Measurements from ENCODE around the gene BCAS1.

Gene BCAS1

DNA sequence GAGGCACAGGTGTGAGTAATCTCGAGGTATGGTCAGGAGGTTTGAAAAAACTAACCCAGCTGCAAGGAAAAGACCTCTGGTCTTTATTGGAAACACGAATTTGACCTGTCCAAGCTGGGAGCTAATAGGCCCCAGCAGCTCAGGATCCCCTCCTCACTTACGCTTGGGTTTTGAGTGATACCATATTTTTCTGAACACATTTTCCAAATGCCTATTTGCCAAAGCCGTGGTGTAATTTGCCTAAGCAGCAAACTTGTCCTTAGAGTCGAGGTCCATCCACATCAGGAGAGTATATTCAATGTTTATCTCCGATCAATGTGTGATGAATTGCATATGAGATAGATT is 128.0 kb downstream of the BCAS1 start:
- no peak for TF ChIP-seq ZBTB7A (IDR thresholded peaks at IDR 0.05; ENCODE audit: low read depth)
- no peak for TF ChIP-seq CEBPB (IDR thresholded peaks at IDR 0.05)
- TF ChIP-seq RAD21 (IDR thresholded peaks at IDR 0.05; ENCODE audit: low read depth): no peak
- TF ChIP-seq FOXM1 (IDR thresholded peaks at IDR 0.05; ENCODE audit: borderline replicate concordance, low read depth): no peak
- TF ChIP-seq, protein P1, sequence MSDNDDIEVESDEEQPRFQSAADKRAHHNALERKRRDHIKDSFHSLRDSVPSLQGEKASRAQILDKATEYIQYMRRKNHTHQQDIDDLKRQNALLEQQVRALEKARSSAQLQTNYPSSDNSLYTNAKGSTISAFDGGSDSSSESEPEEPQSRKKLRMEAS (IDR thresholded peaks at IDR 0.05): no peak
- no peak for TF ChIP-seq TEAD4 (IDR thresholded peaks at IDR 0.05)
- TF ChIP-seq, protein P2, sequence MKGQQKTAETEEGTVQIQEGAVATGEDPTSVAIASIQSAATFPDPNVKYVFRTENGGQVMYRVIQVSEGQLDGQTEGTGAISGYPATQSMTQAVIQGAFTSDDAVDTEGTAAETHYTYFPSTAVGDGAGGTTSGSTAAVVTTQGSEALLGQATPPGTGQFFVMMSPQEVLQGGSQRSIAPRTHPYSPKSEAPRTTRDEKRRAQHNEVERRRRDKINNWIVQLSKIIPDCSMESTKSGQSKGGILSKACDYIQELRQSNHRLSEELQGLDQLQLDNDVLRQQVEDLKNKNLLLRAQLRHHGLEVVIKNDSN (IDR thresholded peaks at IDR 0.05): no peak
- TF ChIP-seq, protein P3, sequence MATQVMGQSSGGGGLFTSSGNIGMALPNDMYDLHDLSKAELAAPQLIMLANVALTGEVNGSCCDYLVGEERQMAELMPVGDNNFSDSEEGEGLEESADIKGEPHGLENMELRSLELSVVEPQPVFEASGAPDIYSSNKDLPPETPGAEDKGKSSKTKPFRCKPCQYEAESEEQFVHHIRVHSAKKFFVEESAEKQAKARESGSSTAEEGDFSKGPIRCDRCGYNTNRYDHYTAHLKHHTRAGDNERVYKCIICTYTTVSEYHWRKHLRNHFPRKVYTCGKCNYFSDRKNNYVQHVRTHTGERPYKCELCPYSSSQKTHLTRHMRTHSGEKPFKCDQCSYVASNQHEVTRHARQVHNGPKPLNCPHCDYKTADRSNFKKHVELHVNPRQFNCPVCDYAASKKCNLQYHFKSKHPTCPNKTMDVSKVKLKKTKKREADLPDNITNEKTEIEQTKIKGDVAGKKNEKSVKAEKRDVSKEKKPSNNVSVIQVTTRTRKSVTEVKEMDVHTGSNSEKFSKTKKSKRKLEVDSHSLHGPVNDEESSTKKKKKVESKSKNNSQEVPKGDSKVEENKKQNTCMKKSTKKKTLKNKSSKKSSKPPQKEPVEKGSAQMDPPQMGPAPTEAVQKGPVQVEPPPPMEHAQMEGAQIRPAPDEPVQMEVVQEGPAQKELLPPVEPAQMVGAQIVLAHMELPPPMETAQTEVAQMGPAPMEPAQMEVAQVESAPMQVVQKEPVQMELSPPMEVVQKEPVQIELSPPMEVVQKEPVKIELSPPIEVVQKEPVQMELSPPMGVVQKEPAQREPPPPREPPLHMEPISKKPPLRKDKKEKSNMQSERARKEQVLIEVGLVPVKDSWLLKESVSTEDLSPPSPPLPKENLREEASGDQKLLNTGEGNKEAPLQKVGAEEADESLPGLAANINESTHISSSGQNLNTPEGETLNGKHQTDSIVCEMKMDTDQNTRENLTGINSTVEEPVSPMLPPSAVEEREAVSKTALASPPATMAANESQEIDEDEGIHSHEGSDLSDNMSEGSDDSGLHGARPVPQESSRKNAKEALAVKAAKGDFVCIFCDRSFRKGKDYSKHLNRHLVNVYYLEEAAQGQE (IDR thresholded peaks at IDR 0.05; ENCODE audit: low read depth): no peak
- no peak for TF ChIP-seq TCF12 (IDR thresholded peaks at IDR 0.05; ENCODE audit: low read depth)
- TF ChIP-seq CREB1 (IDR thresholded peaks at IDR 0.05; ENCODE audit: low read depth): no peak

DNA sequence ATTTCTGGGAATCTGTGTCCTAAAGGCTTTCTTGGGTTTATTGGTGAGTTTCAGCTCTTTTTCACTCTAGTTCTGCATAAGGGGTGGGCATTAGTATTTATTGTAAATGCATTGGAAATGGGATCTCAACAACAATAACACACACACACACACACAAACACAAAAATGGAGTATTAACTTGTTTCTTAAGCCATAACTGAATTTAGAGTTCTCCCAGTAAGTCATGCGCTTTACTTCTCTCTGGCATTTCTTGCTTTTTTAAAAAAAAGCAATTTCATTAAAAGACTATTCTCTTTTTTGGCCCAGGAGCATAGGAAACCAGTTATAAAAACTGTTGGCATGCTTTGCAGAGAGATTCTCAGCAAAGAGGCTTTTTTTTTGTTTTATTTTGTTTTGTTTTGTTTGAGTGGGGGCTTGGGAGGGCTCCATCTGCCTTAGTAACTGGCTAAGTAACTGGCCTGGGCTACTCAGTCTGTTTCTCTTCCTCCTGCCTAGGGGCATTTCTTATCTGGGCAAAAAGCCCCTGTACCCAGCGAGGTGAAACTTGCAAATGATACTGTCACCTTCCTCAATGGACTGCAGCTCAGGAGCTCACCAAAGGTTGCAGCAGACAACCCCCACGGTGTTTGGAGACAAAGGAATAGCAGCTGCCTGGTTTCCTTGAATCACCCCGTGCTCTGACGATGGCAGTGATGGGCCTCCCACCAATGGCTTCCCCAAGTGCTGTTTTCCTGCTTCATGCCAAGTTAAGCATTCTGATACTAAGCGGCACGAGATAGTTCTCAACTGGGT is 128.5 kb downstream of the BCAS1 start:
- TF ChIP-seq ZBTB7A (IDR thresholded peaks at IDR 0.05; ENCODE audit: low read depth) (no peak), EP300 (IDR thresholded peaks at IDR 0.05; ENCODE audit: borderline replicate concordance) (no peak), YY1 (IDR thresholded peaks at IDR 0.05; ENCODE audit: low read depth) (no peak), TCF12 (IDR thresholded peaks at IDR 0.05; ENCODE audit: low read depth) (no peak), TAF1 (IDR thresholded peaks at IDR 0.05; ENCODE audit: low read depth) (no peak), CEBPB (IDR thresholded peaks at IDR 0.05) (no peak), FOXM1 (IDR thresholded peaks at IDR 0.05; ENCODE audit: borderline replicate concordance, low read depth) (no peak), RAD21 (IDR thresholded peaks at IDR 0.05; ENCODE audit: low read depth) (no peak), TEAD4 (IDR thresholded peaks at IDR 0.05) (no peak), NFIC (IDR thresholded peaks at IDR 0.05) (no peak)
- TF ChIP-seq, protein P3 (IDR thresholded peaks at IDR 0.05; ENCODE audit: low read depth): no peak
- TF ChIP-seq, protein P2 (IDR thresholded peaks at IDR 0.05): no peak

DNA sequence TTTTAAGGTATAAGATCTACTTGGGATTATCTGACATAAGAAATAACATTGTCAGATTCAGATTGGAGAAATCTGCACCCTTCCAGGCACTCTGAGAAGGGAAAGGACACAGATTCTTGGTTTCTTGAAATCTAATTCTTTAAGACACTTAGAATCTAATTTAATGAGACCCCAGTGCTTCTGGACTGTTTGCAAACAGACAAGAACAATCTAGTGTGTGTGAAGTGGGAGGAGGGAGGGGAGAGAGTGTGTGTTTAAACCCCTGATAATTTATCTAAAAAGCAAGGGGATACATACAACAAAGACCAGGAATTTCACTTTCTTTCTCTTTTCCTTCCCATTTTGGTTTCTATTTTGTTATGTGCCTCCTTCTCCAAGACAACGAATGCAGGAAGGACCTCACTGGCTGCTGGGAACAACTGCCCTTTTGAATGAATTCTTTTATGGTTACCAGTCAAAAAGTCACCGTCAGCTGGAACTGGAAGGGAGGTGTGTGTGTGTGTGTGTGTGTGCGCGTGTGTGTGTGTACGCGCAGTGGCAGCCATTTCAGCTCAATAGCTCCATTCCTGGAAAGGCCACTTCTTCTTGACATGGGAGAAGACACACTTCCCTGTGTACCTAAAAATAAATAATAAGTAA is 129.4 kb downstream of the BCAS1 start:
- TF ChIP-seq TEAD4 (IDR thresholded peaks at IDR 0.05) (no peak), TCF12 (IDR thresholded peaks at IDR 0.05; ENCODE audit: low read depth) (no peak), EP300 (IDR thresholded peaks at IDR 0.05; ENCODE audit: borderline replicate concordance) (no peak), ZBTB7A (IDR thresholded peaks at IDR 0.05; ENCODE audit: low read depth) (no peak), FOXM1 (IDR thresholded peaks at IDR 0.05; ENCODE audit: borderline replicate concordance, low read depth) (no peak), EGR1 (IDR thresholded peaks at IDR 0.05) (no peak), CREB1 (IDR thresholded peaks at IDR 0.05; ENCODE audit: low read depth) (no peak), RAD21 (IDR thresholded peaks at IDR 0.05; ENCODE audit: low read depth) (no peak), NFIC (IDR thresholded peaks at IDR 0.05) (no peak), CEBPB (IDR thresholded peaks at IDR 0.05) (no peak)
- TF ChIP-seq, protein P2 (IDR thresholded peaks at IDR 0.05): no peak
- TF ChIP-seq, protein P1 (IDR thresholded peaks at IDR 0.05): no peak

DNA sequence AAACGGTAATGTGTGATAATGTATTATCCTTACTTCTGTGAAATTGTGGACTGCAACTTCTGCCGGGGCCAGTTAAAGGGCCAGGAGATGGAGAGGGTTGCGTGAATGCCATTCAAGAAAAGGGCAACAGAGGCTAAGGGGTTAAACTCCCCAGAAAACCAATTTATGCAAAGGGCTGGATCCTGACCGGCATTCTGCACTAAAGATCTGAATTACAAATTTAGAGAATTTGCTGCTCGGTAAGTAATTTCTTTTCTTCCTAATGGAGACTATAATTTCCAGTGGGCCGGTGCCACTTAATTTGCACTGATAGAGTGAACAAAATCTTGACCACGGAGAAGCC is 130.1 kb downstream of the BCAS1 start:
- TF ChIP-seq YY1 (IDR thresholded peaks at IDR 0.05; ENCODE audit: low read depth) (no peak), FOXM1 (IDR thresholded peaks at IDR 0.05; ENCODE audit: borderline replicate concordance, low read depth) (no peak), EP300 (IDR thresholded peaks at IDR 0.05; ENCODE audit: borderline replicate concordance) (no peak), RAD21 (IDR thresholded peaks at IDR 0.05; ENCODE audit: low read depth) (no peak), NFIC (IDR thresholded peaks at IDR 0.05) (no peak), EGR1 (IDR thresholded peaks at IDR 0.05) (no peak), ZBTB7A (IDR thresholded peaks at IDR 0.05; ENCODE audit: low read depth) (no peak), TAF1 (IDR thresholded peaks at IDR 0.05; ENCODE audit: low read depth) (no peak), CEBPB (IDR thresholded peaks at IDR 0.05) (no peak)
- TF ChIP-seq, protein P2 (IDR thresholded peaks at IDR 0.05): no peak
- TF ChIP-seq, protein P1 (IDR thresholded peaks at IDR 0.05): no peak
